Measurements from ENCODE around the gene ARL14.
"Not testable (repeated sequence)": the region's sequence is repeated elsewhere in the genome, so short reads cannot be mapped to it uniquely, and the experiment has no call there.

ARL14 gene

GRCh38 chr3:160695915-160696327 is 19.0 kb downstream of the ARL14 start:
- Histone ChIP-seq H3K9ac (ENCODE audit: low read depth, low read length) (no peak overlapping the region), H3K4me1 (ENCODE audit: control insufficient read depth, insufficient read depth, low read length) (no peaks in the 10 kb centered on the region), H3K36me3 (ENCODE audit: control insufficient read depth, insufficient read depth, low read length) (no peaks in the 10 kb centered on the region), H3K9me3 (ENCODE audit: control insufficient read depth, insufficient read depth, low read length) (no peaks in the 10 kb centered on the region), H3K27me3 (ENCODE audit: control insufficient read depth, insufficient read depth, low read length) (no peaks in the 10 kb centered on the region), H3K4me3 (ENCODE audit: low read depth, low read length) (no peak overlapping the region), H3K27ac (ENCODE audit: low read depth, low read length) (no peak overlapping the region)

GRCh38 chr3:160697637-160698380 is 20.8 kb downstream of the ARL14 start:
- Histone ChIP-seq H3K36me3 (ENCODE audit: control insufficient read depth, insufficient read depth, low read length) (no peaks in the 10 kb centered on the region), H3K9ac (ENCODE audit: low read depth, low read length) (no peak overlapping the region), H3K9me3 (ENCODE audit: control insufficient read depth, insufficient read depth, low read length) (no peaks in the 10 kb centered on the region), H3K4me3 (ENCODE audit: low read depth, low read length) (no peak overlapping the region), H3K27ac (ENCODE audit: low read depth, low read length) (no peak overlapping the region), H3K4me1 (ENCODE audit: control insufficient read depth, insufficient read depth, low read length) (no peaks in the 10 kb centered on the region), H3K27me3 (ENCODE audit: control insufficient read depth, insufficient read depth, low read length) (no peaks in the 10 kb centered on the region)

- no peaks in the 10 kb centered on the region for H3K9me3 ChIP-seq (ENCODE audit: control insufficient read depth, insufficient read depth, low read length)
- no peaks in the 10 kb centered on the region for H3K36me3 ChIP-seq (ENCODE audit: control insufficient read depth, insufficient read depth, low read length)
- no peak overlapping the region for H3K4me3 ChIP-seq (ENCODE audit: low read depth, low read length)
- H3K27ac ChIP-seq (ENCODE audit: low read depth, low read length): no peak overlapping the region
- H3K9ac ChIP-seq (ENCODE audit: low read depth, low read length): no peak overlapping the region
- no peaks in the 10 kb centered on the region for H3K4me1 ChIP-seq (ENCODE audit: control insufficient read depth, insufficient read depth, low read length)
- H3K27me3 ChIP-seq (ENCODE audit: control insufficient read depth, insufficient read depth, low read length): no peaks in the 10 kb centered on the region
Measured at GRCh38 chr3:160698599-160699195, 21.7 kb downstream of the ARL14 start.

GRCh38 chr3:160701490-160701889 is 24.5 kb downstream of the ARL14 start:
- Histone ChIP-seq H3K36me3 (ENCODE audit: control insufficient read depth, insufficient read depth, low read length) (no peaks in the 10 kb centered on the region), H3K27ac (ENCODE audit: low read depth, low read length) (no peak overlapping the region), H3K4me3 (ENCODE audit: low read depth, low read length) (no peak overlapping the region), H3K9me3 (ENCODE audit: control insufficient read depth, insufficient read depth, low read length) (no peaks in the 10 kb centered on the region), H3K27me3 (ENCODE audit: control insufficient read depth, insufficient read depth, low read length) (no peaks in the 10 kb centered on the region), H3K4me1 (ENCODE audit: control insufficient read depth, insufficient read depth, low read length) (no peaks in the 10 kb centered on the region), H3K9ac (ENCODE audit: low read depth, low read length) (no peak overlapping the region)

- Histone ChIP-seq H3K9ac (ENCODE audit: low read depth, low read length) (no peak overlapping the region), H3K27ac (ENCODE audit: low read depth, low read length) (no peak overlapping the region), H3K4me1 (ENCODE audit: control insufficient read depth, insufficient read depth, low read length) (no peaks in the 10 kb centered on the region), H3K27me3 (ENCODE audit: control insufficient read depth, insufficient read depth, low read length) (no peaks in the 10 kb centered on the region), H3K36me3 (ENCODE audit: control insufficient read depth, insufficient read depth, low read length) (no peaks in the 10 kb centered on the region), H3K9me3 (ENCODE audit: control insufficient read depth, insufficient read depth, low read length) (no peaks in the 10 kb centered on the region), H3K4me3 (ENCODE audit: low read depth, low read length) (no peak overlapping the region)
Measured at GRCh38 chr3:160702290-160702689, 25.3 kb downstream of the ARL14 start.

GRCh38 chr3:160703974-160704373 is 27.0 kb downstream of the ARL14 start:
- no peaks in the 10 kb centered on the region for H3K9me3 ChIP-seq (ENCODE audit: control insufficient read depth, insufficient read depth, low read length)
- no peaks in the 10 kb centered on the region for H3K36me3 ChIP-seq (ENCODE audit: control insufficient read depth, insufficient read depth, low read length)
- no peaks in the 10 kb centered on the region for H3K27me3 ChIP-seq (ENCODE audit: control insufficient read depth, insufficient read depth, low read length)
- no peak overlapping the region for H3K9ac ChIP-seq (ENCODE audit: low read depth, low read length)
- no peak overlapping the region for H3K4me3 ChIP-seq (ENCODE audit: low read depth, low read length)
- no peak overlapping the region for H3K27ac ChIP-seq (ENCODE audit: low read depth, low read length)
- H3K4me1 ChIP-seq (ENCODE audit: control insufficient read depth, insufficient read depth, low read length): peaks cover 1% of the 10 kb centered on the region; the same call in 1 of the 2 replicates

- H3K4me1 ChIP-seq (ENCODE audit: control insufficient read depth, insufficient read depth, low read length): peaks cover 15% of the 10 kb centered on the region; the same call in 1 of the 2 replicates
- H3K27ac ChIP-seq (ENCODE audit: low read depth, low read length): no peak overlapping the region
- no peaks in the 10 kb centered on the region for H3K36me3 ChIP-seq (ENCODE audit: control insufficient read depth, insufficient read depth, low read length)
- no peaks in the 10 kb centered on the region for H3K27me3 ChIP-seq (ENCODE audit: control insufficient read depth, insufficient read depth, low read length)
- H3K4me3 ChIP-seq (ENCODE audit: low read depth, low read length): no peak overlapping the region
- no peak overlapping the region for H3K9ac ChIP-seq (ENCODE audit: low read depth, low read length)
- H3K9me3 ChIP-seq (ENCODE audit: control insufficient read depth, insufficient read depth, low read length): no peaks in the 10 kb centered on the region
Measured at GRCh38 chr3:160707187-160707794, 30.3 kb downstream of the ARL14 start.

GRCh38 chr3:160709477-160710182 is 32.7 kb downstream of the ARL14 start:
- no peaks in the 10 kb centered on the region for H3K27me3 ChIP-seq (ENCODE audit: control insufficient read depth, insufficient read depth, low read length)
- H3K4me1 ChIP-seq (ENCODE audit: control insufficient read depth, insufficient read depth, low read length): peaks cover 15% of the 10 kb centered on the region; the same call in 1 of the 2 replicates
- H3K9me3 ChIP-seq (ENCODE audit: control insufficient read depth, insufficient read depth, low read length): no peaks in the 10 kb centered on the region
- no peak overlapping the region for H3K4me3 ChIP-seq (ENCODE audit: low read depth, low read length)
- no peaks in the 10 kb centered on the region for H3K36me3 ChIP-seq (ENCODE audit: control insufficient read depth, insufficient read depth, low read length)
- H3K9ac ChIP-seq (ENCODE audit: low read depth, low read length): no peak overlapping the region
- no peak overlapping the region for H3K27ac ChIP-seq (ENCODE audit: low read depth, low read length)

- H3K9ac ChIP-seq (ENCODE audit: low read depth, low read length); H3K36me3 ChIP-seq (ENCODE audit: control insufficient read depth, insufficient read depth, low read length); H3K9me3 ChIP-seq (ENCODE audit: control insufficient read depth, insufficient read depth, low read length); H3K4me3 ChIP-seq (ENCODE audit: low read depth, low read length); H3K27ac ChIP-seq (ENCODE audit: low read depth, low read length); H3K27me3 ChIP-seq (ENCODE audit: control insufficient read depth, insufficient read depth, low read length): not testable (repeated sequence)
- peaks cover 15% of the 10 kb centered on the region; the same call in 1 of the 2 replicates for H3K4me1 ChIP-seq (ENCODE audit: control insufficient read depth, insufficient read depth, low read length)
Measured at GRCh38 chr3:160713144-160713543, 36.2 kb downstream of the ARL14 start.

- no peak overlapping the region for H3K4me3 ChIP-seq (ENCODE audit: low read depth, low read length)
- H3K27ac ChIP-seq (ENCODE audit: low read depth, low read length): no peak overlapping the region
- no peaks in the 10 kb centered on the region for H3K9me3 ChIP-seq (ENCODE audit: control insufficient read depth, insufficient read depth, low read length)
- no peaks in the 10 kb centered on the region for H3K36me3 ChIP-seq (ENCODE audit: control insufficient read depth, insufficient read depth, low read length)
- no peaks in the 10 kb centered on the region for H3K4me1 ChIP-seq (ENCODE audit: control insufficient read depth, insufficient read depth, low read length)
- H3K27me3 ChIP-seq (ENCODE audit: control insufficient read depth, insufficient read depth, low read length): no peaks in the 10 kb centered on the region
- H3K9ac ChIP-seq (ENCODE audit: low read depth, low read length): no peak overlapping the region
Measured at GRCh38 chr3:160719710-160720109, 42.8 kb downstream of the ARL14 start.
